Glomerular endothelial cell (primary cell): ENCODE data around the gene SRGAP2C. TPM values are rescaled to one million over a fixed set of nuclear protein-coding genes. Genes with fewer than 3 reads are reported as not detected.
"Not testable (repeated sequence)": the region's sequence is repeated elsewhere in the genome, so short reads cannot be mapped to it uniquely, and the experiment has no call there.

Source experiments
- DNase-seq: peaks from one replicate; pipeline ENCODE4 v3.0.0-alpha.2; 2011; ENCODE audit warnings: low read depth, low spot score; ENCODE audit errors: extremely low read depth
- total RNA-seq: library from RNA; depleted of rRNA; stranded (reverse); fragments of >200 nt; gene quantifications from 2 replicates; pipeline ENCODE4 v1.2.3, GENCODE V29; 2015

Gene SRGAP2C
- total RNA-seq, 1 donor from 2014 or later = 22.3 TPM

DNA sequence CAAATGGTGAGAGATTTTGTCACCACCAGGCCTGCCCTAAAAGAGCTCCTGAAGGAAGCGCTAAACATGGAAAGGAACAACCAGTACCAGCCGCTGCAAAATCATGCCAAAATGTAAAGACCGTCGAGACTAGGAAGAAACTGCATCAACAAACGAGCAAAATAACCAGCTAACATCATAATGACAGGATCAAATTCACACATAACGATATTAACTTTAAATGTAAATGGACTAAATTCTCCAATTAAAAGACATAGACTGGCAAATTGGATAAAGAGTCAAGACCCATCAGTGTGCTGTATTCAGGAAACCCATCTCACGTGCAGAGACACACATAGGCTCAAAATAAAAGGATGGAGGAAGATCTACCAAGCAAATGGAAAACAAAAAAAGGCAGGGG is 218.5 kb downstream of the SRGAP2C start:
- not testable (repeated sequence) for DNase-seq

DNA sequence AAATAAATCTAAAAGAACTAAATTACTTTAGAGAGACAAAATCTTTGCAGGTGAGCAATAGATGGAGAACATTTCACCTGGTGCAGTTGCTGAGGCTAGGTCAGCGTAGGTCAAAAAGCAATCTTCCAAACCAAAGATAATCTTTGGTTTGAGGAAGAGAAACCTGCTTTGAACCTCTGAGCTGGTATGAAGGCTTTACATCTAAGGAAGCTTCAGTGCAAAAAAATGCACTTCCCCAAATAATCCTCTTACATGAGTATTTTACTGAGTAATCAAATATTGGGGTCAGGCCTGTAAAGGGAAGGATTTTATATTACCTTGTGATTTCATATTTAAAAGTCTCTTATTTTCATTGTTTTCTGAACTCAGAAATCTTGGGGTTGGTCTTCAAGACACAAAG is 223.6 kb downstream of the SRGAP2C start:
- no peak for DNase-seq

DNA sequence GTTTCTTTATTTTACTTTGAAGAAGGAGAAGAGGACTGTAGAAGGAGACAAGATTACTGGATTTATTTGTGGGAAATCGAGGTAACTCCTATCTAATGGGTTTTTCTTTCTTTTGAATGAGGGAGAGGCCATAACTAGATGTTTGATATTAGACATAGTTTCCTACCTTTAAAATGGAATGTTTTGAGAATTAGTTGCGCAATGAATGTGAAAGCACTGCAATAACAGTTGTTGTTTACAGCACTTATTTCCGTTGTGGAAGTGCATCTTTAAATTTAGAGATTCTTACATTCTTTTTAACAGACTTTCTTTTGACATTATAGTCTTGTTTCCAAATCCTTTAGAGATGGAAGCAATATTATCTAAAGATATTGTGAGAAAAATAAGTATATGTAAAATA is 229.0 kb downstream of the SRGAP2C start:
- DNase-seq = no peak

DNA sequence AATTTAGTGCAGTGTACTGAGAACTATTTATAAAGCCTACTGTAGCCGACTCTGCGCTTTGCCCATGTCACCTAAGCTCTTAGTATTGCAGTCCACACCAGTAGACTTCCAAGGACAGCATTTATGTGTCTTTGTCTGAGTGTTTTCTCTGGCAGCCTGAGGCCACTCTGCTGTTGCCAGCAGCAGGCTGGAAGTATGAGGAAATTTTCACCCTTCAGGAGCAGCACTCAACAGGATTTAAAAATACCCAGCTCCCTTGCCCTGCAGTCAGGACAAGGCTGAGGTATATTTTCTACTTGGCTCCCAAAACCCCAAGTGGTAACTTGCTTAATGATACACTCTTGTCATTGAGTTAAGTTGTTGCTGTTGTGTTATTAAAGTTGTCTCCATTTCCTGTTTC is 230.1 kb downstream of the SRGAP2C start:
- no peak for DNase-seq

DNA sequence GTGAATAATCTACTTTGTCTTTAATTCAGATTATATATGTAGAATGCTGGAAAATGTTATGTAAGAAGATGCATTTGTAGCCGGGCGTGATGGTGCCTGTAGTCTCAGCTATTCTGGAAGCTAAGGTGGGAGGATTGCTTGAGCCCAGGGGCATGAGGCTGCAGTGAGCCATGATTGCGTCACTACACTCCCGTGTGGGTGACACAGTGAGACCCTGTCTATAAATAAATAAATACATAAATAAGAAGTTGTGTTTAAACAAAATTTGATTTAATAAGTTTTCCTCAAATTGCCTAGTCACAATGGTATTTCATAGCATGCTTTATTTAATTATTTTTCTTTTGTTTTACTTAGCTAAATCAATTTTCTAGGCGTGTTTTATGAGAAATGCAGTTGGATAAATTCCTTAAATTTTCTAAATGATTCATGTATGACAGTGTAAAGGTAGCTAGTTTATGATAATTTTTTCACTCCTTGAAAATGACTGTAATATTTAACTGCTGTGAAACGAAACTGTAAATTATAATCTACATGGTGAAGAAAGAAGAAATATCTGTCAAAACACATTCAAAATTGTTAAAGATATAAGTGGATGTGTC is 232.6 kb downstream of the SRGAP2C start:
- no peak for DNase-seq

DNA sequence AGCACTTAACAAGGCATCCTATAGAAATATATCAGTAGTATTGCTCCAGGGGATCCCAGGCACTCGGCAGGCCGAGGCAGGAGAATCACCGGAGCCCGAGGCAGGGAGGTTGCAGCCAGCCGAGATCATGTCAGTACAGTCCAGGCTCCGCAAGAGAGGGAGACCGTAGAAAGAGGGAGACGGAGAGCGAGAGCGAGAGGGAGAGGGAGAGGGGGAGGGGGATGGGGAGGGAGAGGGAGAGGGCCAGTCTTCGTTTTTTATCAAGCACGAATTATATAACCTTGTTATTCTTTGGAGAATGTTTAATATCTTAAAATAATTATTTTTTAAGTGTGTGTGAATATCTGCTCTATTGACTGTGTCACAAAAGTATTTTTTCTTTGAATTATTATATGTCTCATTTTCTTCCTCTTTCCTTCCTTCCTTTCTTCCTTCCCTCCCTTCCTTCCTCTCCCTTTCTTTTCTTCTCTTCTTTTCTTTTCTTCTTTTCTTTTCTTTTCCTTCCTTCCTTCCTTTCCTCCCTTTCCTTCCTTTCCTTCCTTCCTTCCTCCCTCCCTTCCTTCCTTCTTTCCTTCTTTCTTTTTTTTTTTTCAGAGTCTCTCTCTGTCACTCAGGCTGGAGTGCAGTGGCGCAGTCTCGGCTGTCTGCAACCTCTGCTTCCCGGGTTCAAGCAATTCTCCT is 233.7 kb downstream of the SRGAP2C start:
- DNase-seq = no peak

DNA sequence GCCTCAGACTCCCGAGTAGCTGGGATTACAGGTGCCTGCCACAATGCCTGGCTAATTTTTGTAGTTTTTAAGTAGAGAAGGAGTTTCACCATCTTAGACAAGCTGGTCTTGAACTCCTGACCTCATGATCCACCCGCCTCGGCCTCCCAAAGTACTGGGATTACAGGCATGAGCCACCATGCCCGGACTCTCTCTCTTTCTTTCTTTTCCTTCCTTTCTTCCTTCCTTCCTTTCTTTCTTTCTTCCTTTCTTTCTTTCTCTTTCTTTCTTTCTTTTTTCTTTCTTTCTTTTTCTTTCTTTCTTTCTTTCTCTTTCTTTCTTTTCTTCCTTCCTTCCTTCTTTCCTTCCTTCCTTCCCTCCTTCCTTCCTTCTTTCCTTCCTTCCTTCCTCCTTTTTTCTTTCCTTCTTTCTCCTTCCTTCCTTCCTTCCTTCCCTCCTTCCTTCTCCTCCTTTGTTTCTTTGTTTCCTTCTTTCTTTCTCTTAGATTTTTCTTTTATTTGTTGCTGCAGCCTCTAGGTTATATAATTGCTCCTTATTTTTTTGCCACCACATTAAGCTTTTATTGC is 234.4 kb downstream of the SRGAP2C start:
- not testable (repeated sequence) for DNase-seq

DNA sequence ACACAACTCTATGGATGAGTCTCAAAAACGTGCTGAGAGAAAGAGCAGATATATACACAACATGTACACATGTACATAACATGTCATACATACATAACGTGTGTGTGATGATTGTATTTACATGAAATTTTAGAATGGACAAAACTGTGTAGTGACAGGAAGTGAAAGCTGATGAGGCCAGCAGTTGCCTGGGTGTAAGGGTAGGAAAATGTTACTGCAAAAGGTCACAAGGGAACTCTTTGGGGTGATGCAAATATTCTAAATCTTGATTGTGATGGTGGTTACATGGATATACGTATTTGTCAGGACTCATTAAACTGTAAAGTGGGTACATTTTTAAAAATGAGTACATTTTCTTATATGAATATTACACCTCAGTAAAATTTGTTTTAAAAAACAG is 236.7 kb downstream of the SRGAP2C start:
- DNase-seq = not testable (repeated sequence)

DNA sequence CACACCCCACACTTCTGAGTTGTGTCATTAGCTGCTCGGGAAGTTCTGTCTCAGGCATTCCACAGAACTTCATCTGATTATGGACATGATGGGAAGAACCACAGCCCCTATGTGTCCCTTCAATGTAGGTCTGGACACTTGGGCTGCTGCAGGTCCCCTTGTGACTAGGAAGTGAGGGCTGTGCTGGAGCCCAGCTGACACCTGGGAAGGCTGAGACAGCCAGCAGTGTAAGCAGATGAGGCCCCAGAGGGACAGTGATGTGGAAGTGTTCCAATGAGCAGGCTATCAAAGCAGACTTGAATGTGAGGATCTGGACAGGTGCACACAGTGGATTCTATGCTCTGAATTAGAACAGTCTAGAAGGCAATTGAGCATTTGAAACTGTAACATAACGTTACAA is 239.2 kb downstream of the SRGAP2C start:
- DNase-seq = not testable (repeated sequence)

DNA sequence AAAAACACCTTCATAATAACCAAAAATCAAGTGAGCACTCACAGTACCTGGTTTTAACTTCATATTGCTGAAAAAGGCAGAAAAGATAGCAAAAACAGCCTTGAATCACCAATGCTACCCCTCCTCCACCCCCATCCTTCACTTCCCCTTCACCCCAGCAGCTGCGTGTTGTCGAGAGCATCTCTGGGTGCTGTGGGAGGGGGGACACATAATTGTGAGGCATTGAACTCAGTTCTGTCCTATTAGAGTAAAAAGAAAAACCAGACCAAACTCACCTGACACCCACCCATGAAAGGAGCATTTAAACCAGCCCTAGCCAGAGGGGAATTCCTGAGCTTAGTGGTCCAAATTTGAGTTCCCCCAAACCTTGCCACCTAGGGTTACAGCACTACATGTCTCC is 248.7 kb downstream of the SRGAP2C start:
- not testable (repeated sequence) for DNase-seq

DNA sequence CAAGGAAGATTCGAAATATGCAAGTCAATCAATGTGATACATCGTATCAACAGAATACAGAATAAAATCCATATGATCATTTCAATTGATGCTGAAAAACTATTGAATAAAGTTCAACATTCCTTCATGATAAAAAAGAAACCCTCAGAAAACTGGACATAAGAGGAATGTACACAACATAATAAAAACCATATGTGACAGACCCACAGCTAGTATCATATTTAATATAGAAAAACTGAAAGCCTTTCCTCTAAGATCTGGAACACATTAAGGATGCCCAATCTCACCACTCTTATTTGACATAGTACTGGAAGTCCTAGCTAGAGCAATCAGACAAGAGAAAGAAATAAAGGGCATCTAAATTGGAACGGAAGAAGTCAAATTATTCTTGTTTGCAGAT is 254.1 kb downstream of the SRGAP2C start:
- not testable (repeated sequence) for DNase-seq

DNA sequence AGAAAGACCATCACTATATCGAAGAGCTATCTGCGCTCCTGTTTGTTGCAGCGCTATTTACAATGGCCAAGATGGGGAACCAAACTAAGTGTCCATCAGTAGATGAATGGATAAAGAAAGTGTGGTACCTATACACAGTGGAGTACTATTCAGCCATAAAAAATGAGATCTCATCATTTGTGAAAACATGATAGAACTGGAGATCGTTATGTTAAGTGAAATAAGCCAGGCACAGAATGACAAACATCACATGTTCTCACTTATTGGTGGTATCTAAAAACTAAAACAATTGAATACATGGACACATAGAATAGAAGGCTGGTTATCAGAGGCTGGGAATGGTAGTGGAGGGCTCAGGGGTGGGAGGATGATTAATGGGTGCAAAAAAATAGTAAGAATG is 256.2 kb downstream of the SRGAP2C start:
- no peak for DNase-seq

Other genes starting within 250 kb of the SRGAP2C start
- gene FAM72B, start 635 bp upstream of the SRGAP2C start, total RNA-seq = 0.29 and 1.2 TPM in 2 replicates